NCI-H146 treated with DMSO at 0.1 percent for 48 hours (cell line): ENCODE results near the gene CFAP46.
"Not testable (repeated sequence)": the region's sequence is repeated elsewhere in the genome, so short reads cannot be mapped to it uniquely, and the experiment has no call there.

ENCODE experiments used
- DNase-seq: peaks from one replicate; lab custom pipeline; 2025; ENCODE audit not compliant: unreplicated experiment; lab: John Stamatoyannopoulos, UW

Gene CFAP46

GRCh38 chr10:132901351-132901750 is 41.0 kb downstream of the CFAP46 start:
- DNase-seq = no peak

GRCh38 chr10:132900211-132900756 is 42.1 kb downstream of the CFAP46 start:
- DNase-seq = no peak

- no peak for DNase-seq
These were observed 42.7 kb downstream of the CFAP46 start for GRCh38 chr10:132899751-132900065.

GRCh38 chr10:132899054-132899750 is 43.2 kb downstream of the CFAP46 start:
- DNase-seq = no peak

- DNase-seq = no peak
These were observed 43.8 kb downstream of the CFAP46 start for GRCh38 chr10:132898391-132899053.

- no peak for DNase-seq
These were observed 44.6 kb downstream of the CFAP46 start for GRCh38 chr10:132897516-132898381.

- not testable (repeated sequence) for DNase-seq
These were observed 48.6 kb downstream of the CFAP46 start for GRCh38 chr10:132893786-132894185.

- no peak for DNase-seq
These were observed 49.3 kb downstream of the CFAP46 start for GRCh38 chr10:132893090-132893489.

GRCh38 chr10:132892004-132892403 is 50.4 kb downstream of the CFAP46 start:
- no peak for DNase-seq

- DNase-seq = no peak
These were observed 51.0 kb downstream of the CFAP46 start for GRCh38 chr10:132891368-132891767.

GRCh38 chr10:132890301-132890700 is 52.1 kb downstream of the CFAP46 start:
- DNase-seq = no peak

GRCh38 chr10:132889556-132889955 is 52.8 kb downstream of the CFAP46 start:
- no peak for DNase-seq

GRCh38 chr10:132888898-132889490 is 53.4 kb downstream of the CFAP46 start:
- DNase-seq = no peak

- DNase-seq = not testable (repeated sequence)
These were observed 53.9 kb downstream of the CFAP46 start for GRCh38 chr10:132888446-132888845.

GRCh38 chr10:132886211-132887099 is 55.9 kb downstream of the CFAP46 start:
- no peak for DNase-seq

GRCh38 chr10:132885451-132886210 is 56.7 kb downstream of the CFAP46 start:
- no peak for DNase-seq

GRCh38 chr10:132884691-132885271 is 57.6 kb downstream of the CFAP46 start:
- no peak for DNase-seq

- no peak for DNase-seq
These were observed 58.3 kb downstream of the CFAP46 start for GRCh38 chr10:132884041-132884440.

- DNase-seq = no peak
These were observed 58.9 kb downstream of the CFAP46 start for GRCh38 chr10:132883391-132883881.
